Measurements from ENCODE around the gene NRP1.

- no peak for TF ChIP-seq CTCF (IDR thresholded peaks at IDR 0.05)
- no peak for TF ChIP-seq POLR2A (IDR thresholded peaks at IDR 0.05)
Observed at GRCh38 chr10:33344676-33345075, 10.2 kb upstream of the NRP1 start.
